SW 1271 (cell line): Measurements from ENCODE around the gene ZACN.
"Not testable (repeated sequence)": the region's sequence is repeated elsewhere in the genome, so short reads cannot be mapped to it uniquely, and the experiment has no call there.

Experiments used
- DNase-seq, 2 experiments: peaks; one replicate each; lab custom pipeline; 2025; lab: John Stamatoyannopoulos, UW

ZACN gene

DNA sequence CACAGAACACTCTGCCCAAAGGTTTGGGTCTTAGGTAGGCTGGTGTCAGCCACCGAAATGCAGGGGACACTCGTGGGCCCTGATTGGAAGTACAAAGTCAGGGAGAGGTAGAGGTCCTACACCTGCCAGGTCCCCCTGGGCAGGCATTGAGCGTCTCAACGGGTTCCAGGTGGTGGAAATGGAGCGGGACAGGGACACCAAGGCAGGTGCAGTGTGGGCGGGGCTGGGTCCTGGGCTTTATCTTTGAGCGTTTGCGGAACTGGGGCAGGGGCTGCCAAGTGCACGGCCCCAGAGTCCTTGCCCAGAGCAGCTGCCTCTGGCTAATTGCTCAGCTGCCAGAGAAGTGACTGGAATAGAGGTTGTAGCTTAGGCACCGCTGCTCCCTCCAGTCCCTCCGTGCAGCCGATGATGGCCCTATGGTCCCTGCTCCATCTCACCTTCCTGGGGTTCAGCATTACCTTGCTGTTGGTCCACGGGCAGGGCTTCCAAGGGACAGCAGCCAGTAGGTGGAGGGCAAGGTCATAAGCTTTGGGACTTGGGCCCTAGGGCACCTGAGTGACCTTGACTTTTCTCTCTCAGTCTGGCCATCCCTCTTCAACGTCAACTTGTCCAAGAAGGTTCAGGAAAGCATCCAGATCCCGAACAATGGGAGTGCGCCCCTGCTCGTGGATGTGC, at the start of gene ZACN:
ZACN (plus strand) TSS at position 323 of the 675 bp plus-strand sequence; CDS start at position 406, 83 bp downstream.
- DNase-seq: no peak

DNA sequence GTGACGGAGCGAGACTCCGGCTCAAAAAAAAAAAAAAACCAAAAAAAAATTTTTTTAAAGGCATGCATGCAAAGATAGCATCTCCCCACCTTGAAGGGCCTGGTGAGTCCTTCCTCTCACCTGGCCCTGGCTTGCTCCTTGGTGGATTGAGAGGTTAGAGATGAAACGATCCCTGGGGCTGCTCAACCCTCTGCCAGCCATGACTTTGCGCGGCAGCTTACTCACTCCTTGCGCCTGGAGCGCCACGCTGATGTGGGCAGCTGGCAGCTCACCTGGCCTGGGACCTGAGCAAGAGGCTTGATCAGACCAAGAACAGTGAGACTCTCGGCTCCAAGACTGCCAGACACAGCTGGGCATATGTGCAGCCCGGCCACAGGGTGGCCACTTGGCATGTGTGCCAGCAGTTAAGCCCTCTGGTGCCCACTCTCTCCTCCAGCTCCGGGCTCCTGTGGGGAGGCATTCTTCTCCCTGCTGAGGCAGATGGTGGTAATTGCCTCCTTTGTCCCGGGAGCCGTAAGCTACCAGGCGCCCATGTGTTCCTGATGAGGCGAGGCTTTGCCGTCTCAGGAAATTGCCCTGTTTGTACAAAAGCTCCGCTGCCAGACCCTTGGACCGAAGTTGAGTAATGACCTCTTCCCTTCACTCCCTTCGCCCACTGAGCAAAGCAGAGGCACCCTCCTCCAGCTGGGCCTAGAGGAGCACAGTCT, 46.8 kb upstream of the ZACN start:
- DNase-seq: no peak

DNA sequence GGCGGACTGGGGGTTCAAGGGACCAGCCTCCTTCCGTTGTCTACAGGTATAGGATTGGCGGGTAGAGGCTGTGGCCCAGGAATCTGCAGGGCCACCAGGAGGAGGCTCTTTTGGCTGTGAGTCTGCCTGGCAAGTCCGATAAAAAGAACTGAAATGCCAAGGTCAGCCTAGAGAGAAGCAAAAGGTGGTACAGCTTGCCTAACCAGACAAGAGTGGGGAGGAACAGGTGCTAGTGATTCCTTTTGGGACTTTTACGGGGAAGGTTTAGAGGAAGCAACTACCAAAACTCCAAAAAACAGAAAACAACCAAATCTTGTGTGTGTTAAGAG, 46.2 kb upstream of the ZACN start:
- no peak for DNase-seq

DNA sequence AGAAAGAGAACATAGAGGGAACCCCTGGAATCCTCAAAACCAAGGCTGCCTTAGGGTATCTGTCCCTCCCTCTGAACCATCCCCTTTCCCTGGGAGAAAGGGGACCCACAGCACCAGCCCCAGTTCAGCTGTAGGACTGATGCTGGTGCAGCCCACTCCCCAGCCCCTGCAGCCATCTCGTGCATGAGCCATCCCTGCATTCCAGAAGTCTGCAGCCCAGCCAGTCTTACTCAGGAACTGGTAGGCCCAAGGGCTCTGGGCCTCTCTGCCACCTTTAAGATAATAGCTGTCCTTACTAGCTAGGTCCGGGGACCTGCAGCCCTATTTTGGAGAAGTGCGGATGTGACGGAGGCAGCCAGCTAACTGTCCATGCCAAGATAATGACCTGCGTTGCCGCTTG, 45.8 kb upstream of the ZACN start:
- DNase-seq: no peak

DNA sequence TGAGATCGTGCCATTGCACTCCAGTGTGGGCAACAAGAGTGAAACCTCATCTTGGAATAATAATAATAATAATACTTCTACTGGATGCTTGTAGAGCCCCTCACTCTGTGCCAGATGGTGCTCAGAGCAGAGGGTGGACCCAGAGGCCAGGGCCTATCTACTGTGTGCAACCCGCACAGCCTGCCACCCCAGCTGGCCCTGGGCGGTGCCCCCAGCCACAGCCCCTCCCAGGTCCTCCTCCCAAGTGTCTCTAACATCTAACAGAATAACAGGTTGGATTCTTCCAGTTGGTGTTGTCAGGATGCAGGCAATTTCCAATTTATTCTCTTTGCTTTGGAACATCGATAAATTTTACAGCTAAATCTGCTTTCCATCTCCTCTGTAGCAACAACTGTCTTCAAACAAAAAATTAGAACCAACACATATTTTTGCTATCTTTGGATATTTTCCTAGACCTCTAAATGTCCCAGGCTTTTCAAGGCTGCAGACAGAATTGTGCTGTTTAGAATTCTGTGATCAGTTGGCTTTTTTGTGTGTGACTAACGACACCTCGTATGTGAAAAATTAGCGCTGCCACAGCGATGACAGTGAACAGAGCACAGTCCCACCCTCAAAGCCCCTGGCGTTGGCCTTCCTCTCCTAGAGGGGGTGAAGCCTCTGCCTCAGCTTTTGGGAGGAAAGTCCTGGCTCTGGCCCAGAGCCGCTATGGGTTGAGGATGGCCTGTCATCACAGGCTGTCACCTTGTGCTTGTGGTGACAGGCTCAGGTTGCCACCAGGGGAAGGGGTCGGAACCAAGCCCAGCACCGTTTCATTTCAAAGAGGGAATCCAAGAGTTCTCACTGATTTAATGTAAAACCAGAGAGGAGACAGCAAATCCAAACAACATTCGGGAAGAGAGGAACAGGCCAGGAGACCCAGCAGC, 44.3 kb upstream of the ZACN start:
- DNase-seq: no peak

DNA sequence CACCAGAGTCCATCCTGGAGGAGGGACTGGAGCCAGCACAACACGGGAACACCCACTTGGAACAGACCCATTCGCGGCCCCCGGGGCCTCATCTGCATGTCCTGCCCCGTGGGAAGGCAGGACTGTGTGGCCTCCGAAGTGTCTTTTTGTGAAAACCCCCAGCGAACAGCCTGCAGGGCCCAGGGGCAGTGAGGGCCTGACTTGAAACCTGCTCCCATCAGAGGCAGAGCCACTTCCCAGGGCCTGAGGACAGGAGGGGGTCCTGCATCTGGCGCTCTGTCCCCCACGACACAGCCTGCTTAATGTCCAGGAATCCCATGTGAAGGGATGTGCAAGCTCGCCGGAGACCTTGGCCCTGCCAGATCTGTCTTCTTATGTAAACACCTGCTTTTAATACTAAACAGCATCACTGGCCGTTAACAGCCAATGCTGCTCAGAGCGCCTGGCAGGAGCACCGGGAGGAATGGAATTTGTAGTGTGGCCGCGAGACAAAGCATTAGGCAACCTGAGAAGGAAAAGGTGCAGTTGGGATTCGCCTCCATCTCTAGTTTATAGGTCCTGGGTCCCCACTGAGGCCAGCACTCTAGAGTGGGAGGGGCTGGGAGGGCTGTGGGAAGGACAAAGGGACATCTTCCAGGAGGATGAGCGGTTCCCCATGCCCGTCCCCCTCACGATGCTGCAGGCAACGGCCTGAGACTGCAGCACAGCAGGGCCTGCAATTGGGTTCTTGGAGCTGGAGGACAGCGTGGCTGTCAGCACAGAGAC, 42.3 kb upstream of the ZACN start:
- no peak for DNase-seq

DNA sequence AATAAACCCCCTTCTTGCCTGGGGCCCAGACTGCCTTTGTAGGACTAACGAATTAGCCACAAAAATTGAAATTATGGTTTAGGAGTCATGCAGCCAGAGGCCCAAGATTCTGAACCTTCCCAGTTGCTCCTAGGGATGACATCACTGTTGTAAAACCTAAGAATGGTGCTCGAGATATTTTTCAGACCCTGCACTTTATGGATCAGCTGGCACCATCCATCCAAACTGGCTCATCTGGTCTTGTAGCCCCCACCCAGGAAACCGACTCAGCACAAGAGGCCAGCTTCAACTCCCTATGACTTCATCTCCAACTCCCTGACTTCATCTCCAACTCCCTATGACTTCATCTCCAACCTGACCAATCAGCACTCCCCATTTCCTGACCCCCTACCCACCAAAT, 40.9 kb upstream of the ZACN start:
- no peak for DNase-seq

DNA sequence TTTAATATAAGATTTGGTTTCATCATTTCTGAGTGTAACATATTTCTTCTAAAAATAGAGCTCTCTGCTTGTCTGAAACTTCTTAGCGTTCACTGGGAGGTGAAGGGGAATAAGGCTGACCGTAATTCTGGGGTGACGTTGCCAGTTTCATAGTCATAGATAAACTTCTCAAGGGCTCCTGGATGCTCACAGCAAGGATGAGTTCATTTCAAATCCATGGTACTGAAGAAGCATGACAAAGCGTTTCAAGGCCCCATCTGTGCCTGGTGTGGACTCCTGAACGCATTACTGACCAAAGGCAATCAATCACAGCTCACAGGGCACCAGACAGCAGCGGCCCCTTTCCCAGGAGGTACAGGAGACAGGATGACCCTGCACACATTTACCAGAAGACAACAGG, 39.9 kb upstream of the ZACN start:
- no peak for DNase-seq

DNA sequence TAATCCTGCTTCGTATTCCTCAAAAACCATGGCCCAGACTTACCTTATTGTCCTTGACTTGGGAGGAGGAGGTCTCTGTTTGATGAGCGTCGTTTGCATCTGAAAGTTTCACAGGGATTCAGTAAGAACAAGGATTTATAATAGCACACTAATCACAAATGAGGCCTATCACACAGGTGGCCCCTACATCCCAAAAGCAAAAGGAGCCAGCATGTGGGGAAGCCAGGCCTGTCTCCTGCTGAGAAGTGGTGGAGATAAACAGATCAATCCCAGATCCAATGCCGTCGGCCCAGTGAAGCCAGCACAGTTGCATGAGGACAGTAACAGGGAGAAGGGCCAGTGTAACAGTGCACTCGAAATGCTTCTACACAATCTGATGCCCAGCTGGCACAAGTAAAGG, 38.6 kb upstream of the ZACN start:
- no peak for DNase-seq

DNA sequence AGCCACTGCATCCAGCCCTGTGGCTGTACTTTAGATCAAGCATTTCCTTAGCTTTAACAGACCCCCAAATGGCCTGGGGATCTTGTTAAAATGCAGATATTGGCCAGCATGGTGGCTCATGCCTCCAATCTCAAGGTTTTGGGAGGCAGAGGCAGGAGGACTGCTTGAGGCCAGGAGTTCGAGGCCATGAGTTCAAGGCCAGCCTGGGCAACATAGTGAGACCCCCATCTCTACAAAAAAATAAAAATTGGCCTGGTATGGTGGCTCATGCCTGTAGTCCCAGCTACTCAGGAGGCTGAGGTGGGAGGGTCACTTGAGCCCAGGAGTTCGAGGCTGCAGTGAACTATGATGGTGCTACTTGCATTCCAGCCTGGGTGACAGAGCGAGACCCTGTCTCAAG, 36.1 kb upstream of the ZACN start:
- DNase-seq: not testable (repeated sequence)

DNA sequence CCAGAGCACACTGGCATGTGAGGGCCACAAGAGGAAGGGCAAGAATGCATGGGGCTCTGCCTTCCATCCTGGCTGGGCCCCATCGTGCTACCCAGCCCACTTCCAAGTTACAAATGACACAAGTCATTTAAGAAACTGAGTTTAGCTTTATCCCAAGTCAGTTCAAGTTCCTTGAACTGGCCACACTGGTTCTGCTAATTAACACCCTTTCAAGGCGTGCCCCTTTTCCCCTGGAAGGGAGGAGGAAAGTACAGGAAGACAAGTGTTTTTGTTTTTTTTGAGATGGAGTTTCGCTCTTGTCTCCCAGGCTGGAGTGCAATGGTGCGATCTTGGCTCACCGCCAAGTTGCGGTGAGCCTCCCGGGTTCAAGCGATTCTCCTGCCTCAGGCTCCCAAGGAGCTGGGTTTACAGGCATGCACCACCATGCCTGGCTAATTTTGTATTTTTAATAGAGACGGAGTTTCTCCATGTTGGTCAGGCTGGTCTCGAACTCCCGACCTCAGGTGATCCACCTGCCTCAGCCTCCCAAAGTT, 34.4 kb upstream of the ZACN start:
- not testable (repeated sequence) for DNase-seq

DNA sequence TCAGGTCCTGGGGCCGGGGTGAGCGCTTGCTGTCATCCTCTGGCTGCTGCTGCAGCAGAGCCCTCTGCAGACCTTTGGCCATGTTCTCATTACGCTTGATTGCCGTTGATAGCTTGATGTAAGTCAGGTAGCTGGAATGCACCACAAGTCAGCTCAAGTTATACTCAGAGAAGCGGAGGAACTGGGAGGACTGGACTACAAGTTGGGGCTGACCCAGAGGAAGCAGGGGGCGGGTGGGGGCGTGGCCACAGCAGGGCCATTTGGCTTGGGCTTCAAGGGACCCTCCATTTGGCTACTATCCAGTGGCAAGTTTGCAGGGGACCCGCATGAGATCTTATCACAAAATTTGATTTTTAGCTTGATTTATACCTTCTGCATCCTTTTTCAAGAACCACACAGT, 32.9 kb upstream of the ZACN start:
- no peak for DNase-seq

DNA sequence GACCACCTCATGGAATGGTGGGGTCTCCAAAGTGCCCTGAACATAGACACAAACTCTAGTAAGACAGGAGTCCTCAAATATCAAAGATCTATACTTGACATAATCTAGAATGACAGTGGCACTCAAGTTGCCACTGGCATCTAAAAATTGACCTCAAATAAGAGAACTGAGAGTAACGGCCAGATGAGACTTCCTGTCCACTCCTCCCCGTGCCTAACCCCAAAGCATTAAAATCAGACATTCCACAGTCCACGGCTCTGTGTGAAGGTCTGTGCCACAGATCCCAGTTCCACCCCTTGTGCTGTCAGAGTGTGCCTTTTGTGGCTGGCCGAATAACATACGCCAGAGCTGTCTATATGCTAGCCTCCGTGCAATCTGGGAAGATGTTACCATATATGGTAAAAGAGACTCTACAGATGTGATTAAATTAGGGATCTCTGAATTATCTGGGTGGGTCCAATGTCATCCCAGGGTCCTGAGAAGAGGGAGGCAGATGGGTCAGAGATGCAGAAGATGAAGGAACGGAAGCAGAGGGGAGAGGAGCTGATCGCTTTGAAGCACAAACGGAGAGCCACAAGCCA, 30.9 kb upstream of the ZACN start:
- no peak for DNase-seq

DNA sequence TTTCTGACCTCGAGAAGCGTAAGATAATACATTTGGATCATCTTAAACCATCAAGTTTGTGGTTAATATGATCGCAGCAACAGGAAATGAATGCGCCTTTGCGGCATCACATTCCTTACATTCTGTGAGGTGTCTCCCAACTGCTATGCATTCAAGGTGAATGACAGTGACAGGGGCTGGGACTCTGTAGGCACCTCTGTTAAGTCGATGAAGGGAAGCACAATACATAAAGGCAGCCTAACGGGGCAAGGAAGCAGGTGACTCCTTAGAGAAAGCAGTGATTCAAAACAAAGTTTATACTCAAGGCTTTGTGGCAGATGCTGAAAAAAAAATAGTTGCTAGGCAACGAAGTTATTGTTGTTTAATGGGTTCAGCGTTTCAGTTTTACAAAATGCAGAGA, 30.3 kb upstream of the ZACN start:
- peak in 1 of 2 experiments; percentile 27 for DNase-seq

DNA sequence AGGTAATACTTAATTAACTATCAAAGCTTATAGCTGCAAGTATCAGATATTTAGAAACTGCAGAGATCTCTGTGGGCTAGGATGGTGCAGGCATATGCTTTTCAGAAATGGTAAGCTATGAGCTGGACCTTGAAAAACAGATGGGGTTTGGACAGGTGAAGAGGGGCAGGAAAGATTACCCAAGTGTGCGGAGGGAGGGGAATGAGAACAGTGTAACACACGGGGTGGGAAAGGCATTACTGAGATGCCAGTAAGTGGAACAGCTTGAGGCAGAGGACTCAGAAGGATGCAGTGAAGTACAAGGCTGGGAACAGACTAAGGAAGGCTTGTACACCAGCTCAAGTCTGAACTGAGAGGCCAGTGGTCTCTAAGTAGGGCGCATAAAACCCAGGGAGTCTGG, 29.7 kb upstream of the ZACN start:
- no peak for DNase-seq

DNA sequence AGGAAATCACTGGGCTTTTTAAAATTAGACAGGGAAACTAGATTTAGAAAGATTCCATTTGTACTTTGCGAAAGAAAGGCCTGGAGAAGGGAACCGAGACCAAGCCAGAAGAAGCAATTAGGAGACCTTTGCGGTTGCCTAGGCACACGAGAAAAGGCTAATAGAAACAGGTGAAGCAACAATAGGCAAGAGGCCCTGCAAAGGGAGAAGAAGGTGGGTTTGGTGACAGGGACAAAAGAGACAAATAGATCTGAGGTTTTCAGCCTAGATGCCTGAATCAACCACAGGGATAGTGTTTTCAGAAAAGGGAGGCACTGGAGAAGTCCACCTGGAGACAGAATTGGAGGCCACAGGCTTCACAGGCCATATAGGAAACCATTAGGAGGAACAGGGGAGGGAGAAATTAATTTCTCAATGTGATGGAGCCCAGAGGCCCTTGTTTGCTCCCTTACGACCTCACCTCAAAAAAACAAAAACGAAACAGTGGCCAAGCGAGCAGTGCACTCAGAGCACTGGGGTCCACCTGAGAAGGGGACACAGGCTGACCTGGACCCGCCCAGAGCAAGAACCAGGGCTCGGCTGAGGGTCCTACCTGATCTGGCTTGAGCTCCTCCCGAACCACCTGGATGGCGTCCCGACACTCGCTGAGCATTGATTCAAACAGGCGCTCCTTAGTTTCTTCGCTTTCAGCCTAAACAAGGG, 29.0 kb upstream of the ZACN start:
- no peak for DNase-seq

DNA sequence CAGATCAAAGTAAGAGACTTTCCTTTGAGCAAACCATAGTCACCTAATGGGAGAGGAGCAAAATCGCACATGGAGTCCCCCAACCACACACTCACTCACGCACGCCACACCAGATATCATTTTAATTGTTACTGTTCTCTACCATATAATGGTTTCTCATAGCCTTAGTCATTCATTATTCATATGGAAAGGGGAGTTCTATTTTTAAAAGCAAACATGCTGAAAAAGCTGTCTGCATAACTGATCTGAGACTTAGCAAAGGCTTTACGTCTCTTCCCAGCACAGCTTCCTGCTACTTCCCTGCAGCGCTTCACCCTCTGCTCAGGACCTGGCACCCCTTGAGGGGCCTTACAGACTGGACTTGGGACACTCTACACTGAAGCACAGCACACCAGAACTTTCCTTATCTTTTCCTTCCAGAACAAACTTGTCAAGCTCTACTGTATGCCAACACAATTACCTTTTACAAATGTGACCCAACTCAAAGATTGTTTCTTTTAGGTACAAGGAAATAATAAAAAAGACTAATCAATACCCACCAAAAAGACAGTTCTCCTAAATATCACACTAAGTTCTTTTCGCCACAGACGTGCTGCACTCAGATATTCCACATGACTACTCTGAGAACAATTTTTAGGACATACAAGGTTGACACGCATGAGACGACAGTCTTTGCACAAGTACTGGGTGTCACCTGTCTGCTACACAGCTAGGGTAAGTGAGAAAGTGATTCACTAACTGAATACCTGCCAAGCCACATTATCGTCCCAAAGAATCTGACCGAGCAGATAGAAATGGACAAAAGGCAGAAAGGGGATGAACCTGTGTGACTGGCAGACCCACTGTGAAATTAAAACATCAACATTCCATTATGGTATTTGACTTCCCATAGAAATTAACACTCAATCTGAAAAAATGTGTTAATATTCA, 28.2 kb upstream of the ZACN start:
- DNase-seq: no peak

DNA sequence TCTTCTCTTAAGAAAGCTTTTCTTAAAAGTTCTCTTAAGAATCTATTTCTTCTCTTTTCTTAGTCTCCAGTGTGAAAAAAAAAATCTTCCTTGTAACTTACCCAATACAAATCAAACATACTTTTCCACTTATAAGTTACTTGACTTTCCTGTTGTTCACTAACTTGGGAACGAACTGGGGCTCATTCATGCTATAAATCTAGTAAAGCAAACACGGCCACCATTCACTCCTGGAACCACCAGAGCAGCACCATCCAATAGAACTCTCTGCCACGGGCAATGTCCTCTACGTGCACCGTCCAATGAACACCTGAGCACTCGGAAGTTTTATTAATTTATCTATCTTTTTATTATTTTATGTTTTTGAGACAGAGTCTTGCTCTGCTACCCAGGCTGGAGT, 27.4 kb upstream of the ZACN start:
- DNase-seq: no peak

DNA sequence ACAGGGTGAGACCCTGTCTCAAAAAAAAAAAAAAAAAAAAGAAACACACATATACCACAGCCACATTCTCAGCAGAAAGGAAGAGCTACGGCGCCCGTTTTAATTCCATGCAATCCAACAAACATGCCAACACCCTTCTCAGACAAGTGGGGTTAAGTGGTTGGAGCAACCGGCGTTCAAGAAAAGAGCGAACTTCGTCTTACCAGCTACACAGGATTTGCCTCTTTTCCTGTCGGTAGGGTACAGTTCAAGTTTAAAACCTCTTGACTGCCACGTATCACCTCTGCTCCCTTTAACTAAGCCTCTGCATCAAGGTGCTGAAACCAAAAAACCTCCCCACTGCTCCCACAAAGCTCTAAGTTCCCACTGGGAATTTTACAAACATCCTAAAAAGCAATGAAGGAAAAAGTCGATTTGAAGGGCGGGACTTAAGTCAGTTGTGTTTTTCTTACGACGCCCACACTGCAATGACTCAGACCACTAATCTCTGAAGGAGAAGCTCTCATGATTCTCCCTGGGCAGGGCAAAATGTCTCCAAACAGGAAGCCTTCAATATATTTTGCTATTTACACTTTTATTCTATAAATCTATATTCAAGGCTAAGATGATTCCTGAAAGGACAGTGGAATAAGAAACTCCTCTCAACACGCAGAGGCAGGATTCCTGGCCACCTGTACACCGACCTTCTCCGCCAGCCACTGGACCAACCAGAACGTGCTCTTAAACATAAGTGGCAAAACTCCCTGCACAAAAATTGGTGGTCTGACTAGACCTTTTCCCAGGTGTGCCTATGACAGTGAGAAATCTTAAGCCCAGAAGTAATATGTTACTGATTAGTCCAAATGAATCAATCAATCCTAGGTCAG, 25.5 kb upstream of the ZACN start:
- DNase-seq: peak in 1 of 2 experiments; percentile 21
